Panc1 (cell line): ENCODE measurements around the gene GMCL2. TPM values are rescaled to one million over a fixed set of nuclear protein-coding genes. Genes with fewer than 3 reads are reported as not detected.

ENCODE experiments used
- ATAC-seq: fragments of 200-7000 bp; cut with Tn5 transposase; 2 replicates; pipeline ENCODE4 v1.9.1; 2020; ENCODE audit warnings: mild to moderate bottlenecking, moderate library complexity
- BruUV-seq: library from RNA; stranded (reverse); fragments of 400-500 nt; replicated peaks from 2 replicates; lab custom pipeline; 2021; lab: Mats Ljungman, UMichigan
- CTCF ChIA-PET: fragments of 300-600 bp; sonication (Branson Sonifier 250); formaldehyde crosslinking; loops from one replicate; lab custom pipeline; 2022; ENCODE audit warnings: antibody characterized with exemption; lab: Charles Lee
- POLR2A ChIA-PET: fragments of 300-600 bp; sonication (Branson Sonifier 250); formaldehyde crosslinking; loops from one replicate; lab custom pipeline; 2022; ENCODE audit warnings: antibody characterized with exemption; lab: Charles Lee
- DNase-seq: peaks from one replicate; pipeline ENCODE4 v3.0.0-alpha.2; 2010; ENCODE audit warnings: low read depth, low spot score
- H3K27ac ChIP-seq: 2 replicates; pipeline ENCODE4 v1.5.1; 2011; ENCODE audit warnings: mild to moderate bottlenecking, low read length, inconsistent platforms
- H3K27me3 ChIP-seq: fragments of 200-500 bp; sonication (Bioruptor generic); 2 replicates; pipeline ENCODE4 v1.6.0; 2014; ENCODE audit warnings: low read length, inconsistent platforms; ENCODE audit not compliant: control insufficient read depth, insufficient read depth
- H3K36me3 ChIP-seq: fragments of 200-500 bp; sonication (Bioruptor generic); 2 replicates; pipeline ENCODE4 v1.5.1; 2014; ENCODE audit warnings: inconsistent platforms, mild to moderate bottlenecking, low read length, moderate library complexity; ENCODE audit not compliant: control insufficient read depth, insufficient read depth
- H3K4me1 ChIP-seq: 2 replicates; pipeline ENCODE4 v1.5.1; 2011; ENCODE audit warnings: inconsistent platforms, mild to moderate bottlenecking, low read length, moderate library complexity; ENCODE audit not compliant: control insufficient read depth, insufficient read depth
- H3K4me3 ChIP-seq, 2 experiments: 2 replicates each; pipeline ENCODE4 v1.5.1; 2011 to 2012; ENCODE audit warnings: low read depth in 2 of 2, low read length in 2 of 2, mild to moderate bottlenecking in 2 of 2, inconsistent platforms in 1 of 2, moderate library complexity in 1 of 2
- H3K9me3 ChIP-seq: fragments of 200-500 bp; sonication (Bioruptor generic); 2 replicates; pipeline ENCODE4 v1.5.1; 2014; ENCODE audit warnings: low read depth, mild to moderate bottlenecking, inconsistent platforms, low read length, moderate library complexity; ENCODE audit not compliant: control insufficient read depth, insufficient read depth
- POLR2AphosphoS5 ChIP-seq: IDR thresholded peaks from 2 replicates; pipeline ENCODE4 v1.6.1; 2012; ENCODE audit warnings: mild to moderate bottlenecking, low read depth, low read length, moderate library complexity
- SIN3A ChIP-seq: IDR thresholded peaks from 2 replicates; pipeline ENCODE4 v1.6.1; 2012; ENCODE audit warnings: low read depth, mild to moderate bottlenecking, low read length, moderate library complexity, borderline replicate concordance; ENCODE audit not compliant: insufficient read depth
- TCF7L2 ChIP-seq: IDR thresholded peaks from 2 replicates; pipeline ENCODE4 v1.6.1; 2011; ENCODE audit warnings: mild to moderate bottlenecking, low read depth, low read length, inconsistent platforms
- in situ Hi-C: cut with HindIII; loops from 2 replicates; pipeline ENCODE4 v1.10.0; 2016; ENCODE audit warnings: low sequenced_read_pairs, low pct_unique_long_range_greater_than_20kb
- intact Hi-C: fragments of 100-400 bp; cut with micrococcal nuclease; formaldehyde crosslinking; loops from one replicate; pipeline ENCODE4 v1.10.0; 2022; ENCODE audit not compliant: unreplicated experiment
- total RNA-seq: library from RNA; stranded (reverse); gene quantifications from one replicate; pipeline ENCODE4 v1.2.1, GENCODE V29; 2021; ENCODE audit not compliant: unreplicated experiment
- TF ChIP-seq, protein P1 (sequence below): fragments of 450-650 bp; IDR thresholded peaks from 2 replicates; pipeline ENCODE4 v1.5.1; 2017; ENCODE audit warnings: mild to moderate bottlenecking
- TF ChIP-seq, protein P2 (sequence below), 2 experiments: IDR thresholded peaks; 2 replicates each; pipeline ENCODE4 v1.6.1; 2011 to 2012; ENCODE audit warnings: low read depth in 2 of 2, control low read depth in 1 of 2, low read length in 1 of 2, mild to moderate bottlenecking in 1 of 2, moderate library complexity in 1 of 2; ENCODE audit not compliant: insufficient read depth in 1 of 2

The GMCL2 gene
- total RNA-seq, 1 experiment from 2014 or later = not detected

DNA sequence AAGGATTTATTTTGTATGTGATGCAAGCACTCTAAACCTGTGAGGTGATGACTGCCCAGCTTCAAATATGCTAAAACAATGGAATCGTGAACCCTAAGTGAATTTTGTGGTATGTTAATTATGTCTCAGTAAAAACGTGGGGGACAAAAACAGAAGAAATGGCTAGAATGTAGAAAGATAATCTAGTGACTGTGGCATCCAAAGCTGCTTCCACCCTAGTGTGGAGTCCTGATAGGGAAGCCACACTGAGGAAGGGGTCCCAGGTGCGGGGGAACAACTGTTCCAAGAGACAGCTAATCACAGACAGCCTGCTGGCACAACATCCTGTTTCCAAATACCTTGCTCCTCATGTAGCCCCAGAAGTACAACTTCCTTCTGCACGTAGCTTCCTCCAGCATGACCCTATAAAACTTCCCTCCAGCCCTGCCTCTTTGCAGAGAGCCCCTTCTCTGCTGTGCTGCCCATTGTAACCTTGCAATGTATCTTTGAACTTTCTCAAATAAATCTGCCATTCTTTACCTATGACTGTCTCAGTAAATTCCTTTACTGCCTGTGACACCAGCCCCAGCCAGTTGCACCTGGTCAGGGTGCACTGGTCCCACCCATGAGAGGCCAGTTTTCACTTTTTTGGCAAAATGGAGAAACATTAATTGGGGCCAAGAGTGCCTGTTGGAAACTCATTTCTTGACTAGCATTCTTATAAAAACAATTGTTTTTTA, 4.9 kb downstream of the GMCL2 start:
- intact Hi-C loops (no loop called here), in situ Hi-C loops (no loop called here)
- Histone ChIP-seq H3K36me3 (no peaks in the 10 kb centered on the region), H3K27ac (no peak overlapping the region), H3K4me3 (no peak overlapping the region), H3K9me3 (no peaks in the 10 kb centered on the region), H3K27me3 (no peaks in the 10 kb centered on the region), H3K4me1 (no peaks in the 10 kb centered on the region)
- DNase-seq = no peak
- POLR2A ChIA-PET = no interaction called here
- 0 out of 2 replicates have a peak, but pooled peaks have one; percentile 53 for ATAC-seq
- CTCF ChIA-PET = interaction anchor here (0.6 kb wide), 1 partner anchor 13 kb away, joined by 19 read pairs; no protein-coding TSS in a partner anchor
- BruUV-seq = no TSS peak
- TF ChIP-seq SIN3A = no peak
- TF ChIP-seq, protein P1, sequence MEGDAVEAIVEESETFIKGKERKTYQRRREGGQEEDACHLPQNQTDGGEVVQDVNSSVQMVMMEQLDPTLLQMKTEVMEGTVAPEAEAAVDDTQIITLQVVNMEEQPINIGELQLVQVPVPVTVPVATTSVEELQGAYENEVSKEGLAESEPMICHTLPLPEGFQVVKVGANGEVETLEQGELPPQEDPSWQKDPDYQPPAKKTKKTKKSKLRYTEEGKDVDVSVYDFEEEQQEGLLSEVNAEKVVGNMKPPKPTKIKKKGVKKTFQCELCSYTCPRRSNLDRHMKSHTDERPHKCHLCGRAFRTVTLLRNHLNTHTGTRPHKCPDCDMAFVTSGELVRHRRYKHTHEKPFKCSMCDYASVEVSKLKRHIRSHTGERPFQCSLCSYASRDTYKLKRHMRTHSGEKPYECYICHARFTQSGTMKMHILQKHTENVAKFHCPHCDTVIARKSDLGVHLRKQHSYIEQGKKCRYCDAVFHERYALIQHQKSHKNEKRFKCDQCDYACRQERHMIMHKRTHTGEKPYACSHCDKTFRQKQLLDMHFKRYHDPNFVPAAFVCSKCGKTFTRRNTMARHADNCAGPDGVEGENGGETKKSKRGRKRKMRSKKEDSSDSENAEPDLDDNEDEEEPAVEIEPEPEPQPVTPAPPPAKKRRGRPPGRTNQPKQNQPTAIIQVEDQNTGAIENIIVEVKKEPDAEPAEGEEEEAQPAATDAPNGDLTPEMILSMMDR = no peak

DNA sequence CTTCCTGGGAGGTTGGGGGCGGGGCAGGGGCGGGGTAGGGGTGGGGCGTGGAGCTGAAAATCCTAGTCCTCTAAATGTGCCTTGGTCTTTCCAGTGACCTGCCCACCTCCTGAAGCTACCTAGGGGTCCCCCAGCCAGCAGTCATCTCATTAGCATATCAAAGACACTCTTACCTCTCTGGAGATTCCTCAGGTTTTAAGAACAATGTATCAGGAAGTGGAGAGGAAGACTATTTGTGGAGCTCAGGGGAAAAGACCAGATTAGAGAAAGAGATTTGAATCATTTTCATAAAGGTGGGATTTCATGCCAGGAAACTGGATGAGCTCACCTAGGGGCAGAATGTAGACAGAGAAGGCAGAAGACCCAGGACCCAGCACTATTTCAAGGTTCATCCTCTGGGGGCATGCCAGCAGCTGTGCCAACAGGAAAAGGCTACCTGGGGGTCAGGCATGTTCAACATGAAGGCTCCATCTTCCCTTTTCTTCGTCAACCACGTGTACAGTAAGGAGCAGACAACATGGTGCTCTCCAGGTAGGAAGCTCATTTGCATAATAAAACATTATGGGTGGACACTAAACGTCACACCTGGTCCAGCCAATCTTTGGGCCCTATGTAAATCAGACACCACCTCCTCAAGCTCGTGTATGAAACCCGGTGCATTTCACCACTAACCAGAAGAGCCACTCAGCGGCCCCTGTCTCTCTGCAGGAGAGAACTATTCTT, 6.9 kb downstream of the GMCL2 start:
- H3K4me3 ChIP-seq = no peak overlapping the region
- ChIA-PET CTCF (no interaction called here), POLR2A (no interaction called here)
- DNase-seq (no peak), ATAC-seq (no peak)
- no peaks in the 10 kb centered on the region for H3K36me3 ChIP-seq
- no peak overlapping the region for H3K27ac ChIP-seq
- no peaks in the 10 kb centered on the region for H3K4me1 ChIP-seq
- BruUV-seq = no TSS peak
- in situ Hi-C loops = no loop called here
- TF ChIP-seq POLR2AphosphoS5 (no peak), SIN3A (no peak), TCF7L2 (no peak)
- intact Hi-C loops = no loop called here
- no peaks in the 10 kb centered on the region for H3K9me3 ChIP-seq
- no peaks in the 10 kb centered on the region for H3K27me3 ChIP-seq

DNA sequence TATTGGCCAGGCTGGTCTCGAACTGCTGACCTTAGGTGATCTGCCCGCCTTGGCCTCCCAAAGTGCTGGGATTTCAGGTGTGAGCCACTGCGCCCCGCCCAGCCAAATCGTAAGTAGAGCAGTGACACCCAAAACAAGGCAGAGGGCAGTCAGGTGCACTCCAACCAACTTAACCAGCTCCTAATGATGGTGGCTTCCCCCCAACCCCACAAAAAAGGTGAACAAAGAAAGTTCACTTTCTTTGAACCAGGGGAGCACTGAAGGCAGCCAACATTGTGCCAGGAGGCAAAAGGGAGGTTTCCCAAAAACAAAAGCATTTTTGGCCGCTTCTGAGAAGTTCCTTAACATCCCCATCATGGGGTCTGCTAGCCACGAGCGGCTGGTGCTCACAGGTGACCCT, 9.6 kb downstream of the GMCL2 start:
- ChIA-PET CTCF (no interaction called here), POLR2A (no interaction called here)
- no TSS peak for BruUV-seq
- Histone ChIP-seq H3K9me3 (no peaks in the 10 kb centered on the region), H3K27ac (no peak overlapping the region), H3K27me3 (no peaks in the 10 kb centered on the region), H3K4me3 (no peak overlapping the region), H3K36me3 (no peaks in the 10 kb centered on the region), H3K4me1 (no peaks in the 10 kb centered on the region)
- intact Hi-C loops (no loop called here), in situ Hi-C loops (no loop called here)
- no peak for DNase-seq
- ATAC-seq = no peak
- no peak for TF ChIP-seq POLR2AphosphoS5
- TF ChIP-seq TCF7L2 = no peak
- TF ChIP-seq SIN3A = no peak
- TF ChIP-seq, protein P2, sequence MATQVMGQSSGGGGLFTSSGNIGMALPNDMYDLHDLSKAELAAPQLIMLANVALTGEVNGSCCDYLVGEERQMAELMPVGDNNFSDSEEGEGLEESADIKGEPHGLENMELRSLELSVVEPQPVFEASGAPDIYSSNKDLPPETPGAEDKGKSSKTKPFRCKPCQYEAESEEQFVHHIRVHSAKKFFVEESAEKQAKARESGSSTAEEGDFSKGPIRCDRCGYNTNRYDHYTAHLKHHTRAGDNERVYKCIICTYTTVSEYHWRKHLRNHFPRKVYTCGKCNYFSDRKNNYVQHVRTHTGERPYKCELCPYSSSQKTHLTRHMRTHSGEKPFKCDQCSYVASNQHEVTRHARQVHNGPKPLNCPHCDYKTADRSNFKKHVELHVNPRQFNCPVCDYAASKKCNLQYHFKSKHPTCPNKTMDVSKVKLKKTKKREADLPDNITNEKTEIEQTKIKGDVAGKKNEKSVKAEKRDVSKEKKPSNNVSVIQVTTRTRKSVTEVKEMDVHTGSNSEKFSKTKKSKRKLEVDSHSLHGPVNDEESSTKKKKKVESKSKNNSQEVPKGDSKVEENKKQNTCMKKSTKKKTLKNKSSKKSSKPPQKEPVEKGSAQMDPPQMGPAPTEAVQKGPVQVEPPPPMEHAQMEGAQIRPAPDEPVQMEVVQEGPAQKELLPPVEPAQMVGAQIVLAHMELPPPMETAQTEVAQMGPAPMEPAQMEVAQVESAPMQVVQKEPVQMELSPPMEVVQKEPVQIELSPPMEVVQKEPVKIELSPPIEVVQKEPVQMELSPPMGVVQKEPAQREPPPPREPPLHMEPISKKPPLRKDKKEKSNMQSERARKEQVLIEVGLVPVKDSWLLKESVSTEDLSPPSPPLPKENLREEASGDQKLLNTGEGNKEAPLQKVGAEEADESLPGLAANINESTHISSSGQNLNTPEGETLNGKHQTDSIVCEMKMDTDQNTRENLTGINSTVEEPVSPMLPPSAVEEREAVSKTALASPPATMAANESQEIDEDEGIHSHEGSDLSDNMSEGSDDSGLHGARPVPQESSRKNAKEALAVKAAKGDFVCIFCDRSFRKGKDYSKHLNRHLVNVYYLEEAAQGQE (IDR thresholded peaks at IDR 0.05; ENCODE audit: insufficient read depth in 1 of 2, low read depth in 2 of 2, low read length in 1 of 2) = no peak
- TF ChIP-seq, protein P1 = no peak
